HG03095 (cell line): ENCODE data around the gene GYS1.
"Not testable (repeated sequence)": the region's sequence is repeated elsewhere in the genome, so short reads cannot be mapped to it uniquely, and the experiment has no call there.

Experiments used
- ATAC-seq: cut with Tn5 transposase; IDR thresholded peaks from one replicate; pipeline ENCODE4 v1.9.1; 2021; ENCODE audit warnings: moderate library complexity; ENCODE audit not compliant: unreplicated experiment

Gene GYS1

GRCh38 chr19:49018388-49019241 lies 25.5 kb upstream of the GYS1 start:
- not testable (repeated sequence) for ATAC-seq

DNA sequence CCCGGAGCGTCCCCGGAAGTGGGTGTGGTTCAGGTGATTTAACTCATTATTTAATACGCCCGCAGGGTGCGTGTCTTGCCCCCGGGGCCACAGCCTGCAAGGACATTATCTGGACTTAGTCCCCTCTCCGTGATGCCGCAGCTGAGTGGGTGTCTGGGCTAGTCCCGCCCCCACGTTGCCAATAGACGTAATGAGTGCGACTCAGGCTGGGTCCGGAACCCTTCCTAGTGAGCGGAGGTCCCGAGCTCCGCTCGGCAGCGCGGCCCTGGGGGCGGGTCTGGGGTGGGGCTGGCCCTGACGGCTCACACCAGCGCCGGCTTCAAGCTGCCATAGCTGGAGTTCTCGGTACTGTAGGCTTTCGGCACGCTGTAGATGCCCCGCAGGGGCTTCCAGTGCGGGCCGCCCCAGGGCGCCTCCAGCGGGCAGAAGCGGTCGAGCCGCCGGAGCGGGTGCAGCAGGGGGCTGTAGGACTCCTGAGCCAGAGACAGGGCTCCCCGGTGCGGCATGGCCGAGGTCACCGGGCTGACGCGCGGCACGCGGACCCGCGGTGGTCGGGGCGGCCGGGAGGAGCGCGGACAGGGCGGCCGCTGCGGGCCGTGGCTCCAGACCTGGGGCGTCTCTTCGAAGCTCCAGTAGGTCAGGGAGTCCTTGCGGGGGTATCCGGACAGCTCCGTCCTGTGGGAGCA lies 24.7 kb upstream of the GYS1 start:
- ATAC-seq, result no peak

DNA sequence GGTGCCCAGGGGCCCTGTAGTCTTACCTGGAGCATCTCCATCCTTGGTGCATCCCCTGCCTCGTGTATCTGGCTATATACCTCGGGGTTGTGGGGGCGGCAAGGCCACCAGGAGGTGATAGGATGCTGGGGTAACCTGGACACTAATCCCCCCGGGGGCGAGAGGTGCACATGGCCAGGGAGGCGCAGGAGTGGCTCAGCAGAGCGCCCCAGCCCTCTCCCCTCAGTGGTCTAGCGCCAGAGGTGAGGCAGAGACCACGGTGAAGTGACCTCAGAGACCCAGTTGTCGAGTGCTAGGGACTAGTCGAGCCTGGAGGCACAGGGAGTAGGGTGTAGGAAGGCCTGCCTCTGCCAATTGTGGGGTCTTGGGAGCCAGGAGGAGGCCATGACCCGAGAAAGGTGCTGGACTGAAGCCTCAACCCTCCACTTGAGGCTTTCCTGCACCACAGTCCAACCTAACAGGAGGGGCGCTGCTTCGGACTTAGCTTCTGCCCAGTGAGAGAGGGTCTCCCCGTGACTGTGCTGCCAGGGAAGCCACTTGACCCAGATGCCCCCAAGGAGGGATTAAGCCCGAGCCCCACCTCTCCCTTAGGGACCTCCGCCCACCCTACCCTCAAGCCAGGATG lies 24.0 kb upstream of the GYS1 start, which contains the start of gene LHB:
LHB (minus strand) TSS at position 51 of the 625 bp plus-strand sequence; CDS start at position 41, 10 bp downstream.
- no peak for ATAC-seq

DNA sequence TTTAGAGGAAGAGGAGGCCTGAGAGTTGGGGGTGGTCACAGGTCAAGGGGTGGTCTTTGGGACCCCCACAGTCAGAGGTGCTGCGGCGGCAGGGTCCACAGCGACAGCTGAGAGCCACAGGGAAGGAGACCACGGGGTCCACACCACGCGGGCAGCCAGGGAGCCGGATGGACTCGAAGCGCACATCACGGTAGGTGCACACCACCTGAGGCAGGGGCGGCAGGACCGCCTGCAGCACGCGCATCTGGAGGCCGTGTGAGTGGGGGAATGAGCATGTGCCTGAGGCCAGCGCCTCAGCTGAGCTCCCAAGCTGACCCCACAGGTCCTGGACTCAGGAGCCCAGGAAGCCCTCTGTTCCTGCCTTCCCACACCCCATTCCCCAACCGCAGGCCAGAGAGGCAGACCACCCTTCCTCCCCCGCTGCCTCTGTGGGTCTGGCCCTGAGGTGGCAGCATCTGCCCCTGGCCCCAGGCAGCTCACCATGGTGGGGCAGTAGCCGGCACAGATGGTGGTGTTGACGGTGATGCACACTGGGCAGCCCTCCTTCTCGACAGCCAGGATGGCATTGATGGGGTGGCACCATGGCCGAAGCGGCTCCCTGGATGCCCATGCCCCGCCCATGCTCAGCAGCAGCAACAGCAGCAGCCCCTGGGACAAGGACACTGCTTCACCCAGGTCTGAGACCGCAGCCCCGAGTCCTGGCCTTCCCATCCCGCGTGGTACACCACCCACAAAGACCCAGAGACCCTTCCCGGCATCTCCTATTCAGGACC lies 23.1 kb upstream of the GYS1 start:
- no peak for ATAC-seq

DNA sequence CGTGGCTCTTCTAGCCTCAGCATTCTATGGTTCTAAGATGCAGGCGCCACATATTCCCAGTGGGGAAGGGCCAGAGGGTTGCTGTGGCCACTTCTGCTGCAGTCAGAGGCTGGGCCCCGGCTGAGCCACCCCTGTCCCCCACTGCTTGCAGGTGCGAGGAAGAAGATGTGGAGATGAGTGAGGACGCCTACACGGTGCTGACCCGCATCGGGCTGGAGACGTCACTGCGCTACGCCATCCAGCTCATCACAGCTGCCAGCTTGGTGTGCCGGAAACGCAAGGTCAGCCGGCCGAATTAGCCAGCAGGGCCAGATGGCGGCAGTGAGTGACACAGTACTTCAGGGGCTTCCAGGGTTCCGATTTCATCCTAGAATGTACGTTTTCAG lies 21.8 kb upstream of the GYS1 start:
- ATAC-seq, result no peak

GRCh38 chr19:49014123-49014869 lies 21.2 kb upstream of the GYS1 start:
- no peak for ATAC-seq

- ATAC-seq, result no peak
Measured at GRCh38 chr19:49011194-49011593, 18.1 kb upstream of the GYS1 start.

DNA sequence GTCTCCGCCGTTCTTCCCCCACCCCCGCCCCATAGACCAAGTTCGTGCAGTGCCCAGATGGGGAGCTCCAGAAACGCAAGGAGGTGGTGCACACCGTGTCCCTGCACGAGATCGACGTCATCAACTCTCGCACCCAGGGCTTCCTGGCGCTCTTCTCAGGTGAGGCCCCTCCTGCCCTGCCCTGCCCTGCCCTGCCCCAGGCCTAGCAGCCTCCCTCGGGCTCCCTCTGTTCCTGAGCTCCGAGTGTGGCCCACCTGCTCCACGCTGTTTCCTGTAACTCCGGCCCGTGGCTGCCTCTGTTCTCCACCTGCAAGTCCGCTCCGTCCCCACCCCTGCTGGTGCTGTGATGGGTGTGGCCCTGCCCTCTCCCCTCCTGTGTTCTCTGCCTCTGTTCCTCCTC lies 17.3 kb upstream of the GYS1 start:
- ATAC-seq, result no peak

- ATAC-seq, result no peak
Measured at GRCh38 chr19:49009828-49010227, 16.7 kb upstream of the GYS1 start.

DNA sequence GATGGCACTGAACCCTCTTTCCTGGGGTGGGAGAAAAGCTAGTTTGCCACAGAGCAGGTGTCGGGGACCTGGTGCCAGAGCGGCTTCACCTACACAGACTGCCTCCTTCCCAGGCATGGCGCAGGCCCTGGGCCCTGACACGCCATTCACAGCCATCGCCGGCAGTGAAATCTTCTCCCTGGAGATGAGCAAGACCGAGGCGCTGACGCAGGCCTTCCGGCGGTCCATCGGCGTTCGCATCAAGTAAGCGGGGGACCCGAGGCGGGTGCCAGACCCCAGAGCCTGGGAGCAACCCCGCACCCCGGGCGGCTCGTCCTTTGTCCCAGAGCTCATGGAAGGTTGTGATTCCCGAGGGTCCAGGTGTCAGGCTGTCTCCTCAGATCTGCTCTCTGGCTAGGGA lies 13.8 kb upstream of the GYS1 start:
- no peak for ATAC-seq

DNA sequence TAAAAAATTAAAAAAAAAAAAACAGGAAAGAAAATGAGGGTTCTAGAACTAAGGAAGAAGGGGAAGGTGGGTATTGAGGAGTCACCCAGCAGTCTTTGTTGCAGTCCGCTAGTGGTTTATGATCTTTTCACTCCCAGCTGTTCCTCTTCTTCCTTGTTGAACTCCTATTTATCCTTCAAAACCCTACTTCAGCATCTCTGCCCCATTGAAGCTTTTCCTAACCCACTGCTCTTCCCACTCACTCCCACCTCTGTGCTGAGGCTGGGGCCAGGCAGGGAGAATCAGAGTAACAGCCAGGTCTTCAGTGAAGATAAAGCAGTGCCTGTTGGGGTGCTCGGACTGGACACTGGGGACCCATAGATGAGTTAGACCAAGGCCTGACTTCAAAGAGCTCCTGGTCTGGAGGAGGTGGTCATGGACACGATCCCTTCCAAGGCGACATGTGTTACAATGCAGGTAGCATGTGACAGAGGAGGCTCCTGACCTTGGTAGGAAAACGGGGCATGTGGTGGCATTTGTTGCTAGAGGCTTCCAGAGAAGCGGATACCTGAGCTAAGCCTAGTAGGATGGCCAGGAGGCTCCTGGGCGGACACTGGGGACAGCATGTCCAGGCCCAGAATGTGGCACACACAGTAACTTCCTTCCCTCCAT lies 12.0 kb upstream of the GYS1 start:
- no peak for ATAC-seq

DNA sequence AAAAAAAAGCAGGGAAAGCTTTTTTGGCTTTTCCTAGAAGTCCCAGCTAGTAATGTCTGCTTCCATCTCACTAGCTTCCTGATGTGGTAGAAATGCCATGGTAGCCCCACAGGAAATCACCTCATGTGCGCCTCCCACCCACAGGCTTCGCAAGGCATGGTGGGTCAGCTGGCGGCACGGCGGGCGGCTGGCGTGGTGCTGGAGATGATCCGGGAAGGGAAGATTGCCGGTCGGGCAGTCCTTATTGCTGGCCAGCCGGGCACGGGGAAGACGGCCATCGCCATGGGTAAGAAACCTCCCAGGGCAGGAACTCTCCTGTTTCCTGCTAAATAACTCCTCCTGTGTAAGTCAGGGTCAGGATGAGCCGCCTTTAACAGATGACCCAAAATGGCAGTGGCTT lies 11.0 kb upstream of the GYS1 start:
- ATAC-seq, result no peak

GRCh38 chr19:48999481-49000325 lies 6.6 kb upstream of the GYS1 start:
- no peak for ATAC-seq

DNA sequence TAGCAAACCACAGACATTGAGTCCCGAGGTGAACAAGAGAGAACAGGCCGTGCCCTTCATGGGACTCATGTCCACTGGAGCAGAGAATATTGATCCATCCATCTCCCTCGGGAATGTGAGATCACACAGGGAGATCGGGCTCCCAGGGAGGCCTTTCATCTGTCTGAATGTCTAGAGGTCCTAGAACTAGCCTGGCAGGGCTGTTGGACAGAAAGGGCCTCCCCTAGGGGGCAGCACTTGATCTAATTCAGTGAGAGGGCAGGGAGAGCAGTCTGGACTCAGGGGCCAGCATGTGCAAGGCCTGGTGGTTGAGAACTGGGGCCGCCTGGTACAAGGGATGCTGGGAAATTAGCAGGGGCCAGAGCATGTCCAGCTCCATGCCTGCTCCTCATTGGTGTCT lies 4.9 kb upstream of the GYS1 start:
- no peak for ATAC-seq

DNA sequence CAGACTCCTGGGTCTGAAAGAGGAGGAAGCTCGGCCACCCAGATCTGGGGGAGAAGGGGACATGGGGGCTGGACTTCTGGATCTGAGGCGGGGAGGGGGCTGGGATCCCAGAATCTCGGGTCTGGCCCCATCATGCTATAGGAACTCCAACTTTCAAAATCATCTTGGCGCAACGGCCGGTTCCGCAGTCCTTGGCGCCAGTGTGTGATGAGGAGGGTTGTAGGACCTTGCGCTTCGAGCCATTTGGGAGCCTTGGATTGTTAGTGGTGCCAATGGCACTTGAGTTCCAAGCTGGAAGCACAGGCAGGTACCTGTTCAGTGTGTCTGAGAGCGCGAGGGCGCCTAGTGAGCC lies 902 bp upstream of the GYS1 start:
- ATAC-seq, result no peak

- peak; percentile 2 for ATAC-seq
Measured at GRCh38 chr19:48992581-48993174, 431 bp downstream of the GYS1 start.

- ATAC-seq, result no peak
Measured at GRCh38 chr19:48991873-48992580, 1.1 kb downstream of the GYS1 start.

DNA sequence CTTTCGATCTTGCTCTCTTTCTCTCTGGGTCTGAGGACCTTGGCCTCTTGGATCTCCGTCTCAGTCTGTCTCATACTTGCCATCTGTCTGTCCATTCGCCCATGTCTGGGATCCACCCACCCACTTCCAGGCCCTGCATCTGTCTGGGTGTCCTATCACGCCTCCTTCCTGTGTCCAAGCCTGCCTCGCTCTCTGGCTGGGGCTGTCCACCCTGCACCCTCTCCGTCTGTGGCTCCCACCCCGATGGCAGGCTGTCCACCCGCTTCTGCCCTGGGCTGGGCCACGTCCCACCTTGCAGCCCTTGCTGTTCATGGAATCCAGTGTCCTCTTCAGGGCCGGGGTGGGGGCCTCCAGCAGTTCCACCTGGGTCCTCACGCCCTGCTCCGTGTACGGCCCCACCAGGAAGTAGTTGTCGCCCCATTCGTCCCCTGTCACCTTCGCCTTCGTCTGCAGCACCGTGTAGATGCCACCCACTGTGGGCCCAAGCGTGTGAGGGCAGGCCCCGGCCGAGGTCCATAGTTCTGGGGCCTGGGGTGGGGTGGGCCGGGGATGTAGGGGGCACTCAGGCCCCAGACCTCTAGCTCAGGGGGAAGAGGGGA lies 2.0 kb downstream of the GYS1 start:
- ATAC-seq, result no peak
